GM12875 (cell line): ENCODE data around the gene PLXNB3.
A peak's percentile ranks its signal among the peaks of the same experiment; 100 is the strongest.

Experiments
- H3K4me3 ChIP-seq: one replicate; pipeline ENCODE4 v1.5.1; 2011; ENCODE audit warnings: low read depth, low read length, control low read depth
- TF ChIP-seq, protein P1 (sequence below): IDR thresholded peaks from 2 replicates; pipeline ENCODE4 v1.5.1; 2011; ENCODE audit warnings: low read depth, mild to moderate bottlenecking, control low read depth, inconsistent platforms, low read length, moderate library complexity, borderline replicate concordance; ENCODE audit not compliant: insufficient read depth

Gene PLXNB3

DNA sequence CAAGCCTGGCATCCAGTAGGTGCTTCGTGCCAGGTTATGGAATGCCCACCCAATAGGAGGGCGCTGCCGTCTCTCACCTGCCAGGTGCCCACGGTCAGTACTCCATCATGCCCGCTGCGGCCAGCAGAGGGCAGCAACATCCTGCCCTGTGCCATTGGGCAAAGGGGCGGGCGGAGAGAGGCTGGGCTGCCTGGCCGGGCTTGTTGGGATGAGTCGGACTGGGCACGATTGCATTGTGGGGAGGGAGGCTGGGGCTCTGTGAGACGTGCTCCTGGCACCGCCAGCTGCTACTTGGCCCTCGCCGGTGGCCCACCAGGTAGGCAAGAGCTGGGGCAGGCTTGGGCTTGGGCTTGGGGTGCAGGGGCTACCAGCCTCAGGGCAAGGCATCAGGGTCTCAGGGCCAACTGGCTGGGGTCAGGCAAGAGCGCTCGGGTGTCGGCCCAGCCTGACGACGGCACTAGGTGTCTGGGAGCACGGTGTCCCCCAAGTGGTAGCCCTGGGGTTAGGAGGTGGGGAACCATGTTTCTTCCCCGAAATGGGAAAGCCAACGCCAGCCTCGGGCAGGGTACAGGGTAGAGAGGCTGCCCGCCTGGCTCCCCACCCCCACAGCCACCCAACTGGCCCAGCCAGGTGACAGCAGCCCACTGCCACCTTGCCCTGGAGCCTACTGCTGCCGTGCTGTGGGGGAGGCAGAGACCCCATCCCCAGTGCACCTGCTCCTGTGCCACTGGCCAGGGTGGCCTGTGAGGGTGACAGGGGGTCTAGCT, at the start of gene PLXNB3:
Gene PLXNB3, plus strand, starts transcription at position 261 of the 767 bp plus-strand sequence. CDS start 1,287 bp downstream, outside the sequence.
- H3K4me3 ChIP-seq, result no peak within 1 kb of the TSS
- TF ChIP-seq, protein P1, sequence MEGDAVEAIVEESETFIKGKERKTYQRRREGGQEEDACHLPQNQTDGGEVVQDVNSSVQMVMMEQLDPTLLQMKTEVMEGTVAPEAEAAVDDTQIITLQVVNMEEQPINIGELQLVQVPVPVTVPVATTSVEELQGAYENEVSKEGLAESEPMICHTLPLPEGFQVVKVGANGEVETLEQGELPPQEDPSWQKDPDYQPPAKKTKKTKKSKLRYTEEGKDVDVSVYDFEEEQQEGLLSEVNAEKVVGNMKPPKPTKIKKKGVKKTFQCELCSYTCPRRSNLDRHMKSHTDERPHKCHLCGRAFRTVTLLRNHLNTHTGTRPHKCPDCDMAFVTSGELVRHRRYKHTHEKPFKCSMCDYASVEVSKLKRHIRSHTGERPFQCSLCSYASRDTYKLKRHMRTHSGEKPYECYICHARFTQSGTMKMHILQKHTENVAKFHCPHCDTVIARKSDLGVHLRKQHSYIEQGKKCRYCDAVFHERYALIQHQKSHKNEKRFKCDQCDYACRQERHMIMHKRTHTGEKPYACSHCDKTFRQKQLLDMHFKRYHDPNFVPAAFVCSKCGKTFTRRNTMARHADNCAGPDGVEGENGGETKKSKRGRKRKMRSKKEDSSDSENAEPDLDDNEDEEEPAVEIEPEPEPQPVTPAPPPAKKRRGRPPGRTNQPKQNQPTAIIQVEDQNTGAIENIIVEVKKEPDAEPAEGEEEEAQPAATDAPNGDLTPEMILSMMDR, result peak; percentile 84

- TF ChIP-seq, protein P1, result no peak
- no peak overlapping the region for H3K4me3 ChIP-seq
Observed at GRCh38 chrX:153714256-153714655, 49.8 kb upstream of the PLXNB3 start.

DNA sequence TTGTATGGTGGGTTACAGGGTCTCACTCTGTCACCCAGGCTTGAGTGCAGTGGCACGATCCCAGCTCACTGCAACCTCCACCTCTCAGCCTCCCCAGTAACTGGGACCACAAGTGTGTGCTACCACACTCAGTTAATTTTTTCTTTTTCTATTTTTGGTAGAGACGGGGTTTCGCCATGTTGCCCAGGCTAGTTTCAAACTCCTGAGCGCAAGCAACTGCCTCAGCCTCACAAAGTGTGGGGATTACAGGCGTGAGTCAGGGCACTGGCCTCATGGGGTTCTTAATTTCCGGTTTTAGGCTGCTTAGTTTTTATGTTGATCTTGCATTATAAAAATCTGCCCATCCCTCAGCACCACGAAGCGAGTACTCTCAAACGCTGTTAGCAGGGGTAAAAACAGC, 46.6 kb upstream of the PLXNB3 start:
- TF ChIP-seq, protein P1, result no peak
- no peak overlapping the region for H3K4me3 ChIP-seq

DNA sequence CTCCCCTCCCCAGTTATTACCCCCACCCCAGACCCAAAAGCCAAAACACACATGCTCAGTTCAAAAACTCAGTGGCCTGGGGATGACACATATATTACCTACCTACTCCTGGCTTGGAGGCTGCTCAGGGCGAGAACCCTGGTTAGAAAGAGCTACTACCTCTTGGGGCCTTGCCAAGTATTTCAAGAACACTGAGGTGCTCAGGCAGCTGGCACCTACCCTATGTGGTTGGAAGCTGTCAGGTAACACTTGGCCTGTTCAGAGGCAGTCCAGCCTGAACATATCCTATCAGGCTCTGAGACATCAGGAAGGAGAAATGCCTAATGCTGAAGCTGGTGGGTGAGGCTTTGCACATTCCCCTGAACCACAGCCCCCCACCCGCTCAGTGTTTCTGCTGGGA, 44.8 kb upstream of the PLXNB3 start:
- no peak overlapping the region for H3K4me3 ChIP-seq
- TF ChIP-seq, protein P1, result no peak

DNA sequence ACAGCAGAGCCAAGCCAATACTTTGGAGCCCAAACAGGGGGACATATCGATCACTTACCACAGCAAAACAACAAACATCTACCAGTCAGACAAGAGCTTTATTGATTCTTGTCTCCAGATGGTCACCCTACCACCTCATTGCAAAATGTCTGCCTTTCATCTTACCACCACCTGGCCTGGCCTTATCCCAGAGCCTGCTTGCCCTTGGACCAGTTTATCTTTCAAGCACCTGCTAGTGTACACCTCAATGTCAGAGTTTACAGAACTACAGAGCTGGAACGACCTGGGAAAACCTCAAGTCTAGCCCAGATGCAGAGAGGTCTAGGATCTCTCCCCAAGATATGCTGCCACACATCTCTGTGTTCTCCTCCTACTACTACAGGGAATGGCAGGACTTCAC, 44.3 kb upstream of the PLXNB3 start:
- no peak overlapping the region for H3K4me3 ChIP-seq
- TF ChIP-seq, protein P1, result no peak

- TF ChIP-seq, protein P1, result no peak
- H3K4me3 ChIP-seq, result peak overlapping the region; percentile 68
Observed at GRCh38 chrX:153722704-153723350, 41.2 kb upstream of the PLXNB3 start.
